Astrocyte (in vitro differentiated cells and primary cell): ENCODE results near the gene ARMCX1. TPM values are rescaled to one million over a fixed set of nuclear protein-coding genes. Genes with fewer than 3 reads are reported as not detected.

ENCODE experiments used
- DNase-seq: peaks from one replicate; pipeline ENCODE4 v3.0.0-alpha.2; 2010; ENCODE audit warnings: low read depth
- FAIRE-seq: peaks from 2 replicates; lab custom pipeline; 2011; peaks lifted over from hg19 to GRCh38; lab: Jason Lieb, UNC
- H2AFZ ChIP-seq: 2 replicates; pipeline ENCODE4 v1.6.0; 2012; ENCODE audit warnings: low read depth, low read length, inconsistent platforms
- H3K27ac ChIP-seq: 2 replicates; pipeline ENCODE4 v1.5.1; 2011; ENCODE audit warnings: low read depth, low read length, inconsistent platforms
- H3K27me3 ChIP-seq: 2 replicates; pipeline ENCODE4 v1.6.0; 2011; ENCODE audit warnings: low read length, inconsistent platforms; ENCODE audit not compliant: insufficient read depth
- H3K36me3 ChIP-seq: 2 replicates; pipeline ENCODE4 v1.5.1; 2011; ENCODE audit warnings: low read length, inconsistent platforms; ENCODE audit not compliant: insufficient read depth
- H3K4me1 ChIP-seq: 2 replicates; pipeline ENCODE4 v1.5.1; 2011; ENCODE audit warnings: low read length, inconsistent platforms; ENCODE audit not compliant: insufficient read depth
- H3K4me2 ChIP-seq: 2 replicates; pipeline ENCODE4 v1.6.0; 2012; ENCODE audit warnings: low read length, inconsistent platforms
- H3K4me3 ChIP-seq: 2 replicates; pipeline ENCODE4 v1.5.1; 2011; ENCODE audit warnings: low read depth, mild to moderate bottlenecking, low read length, inconsistent platforms; ENCODE audit not compliant: insufficient read depth
- H3K79me2 ChIP-seq: 2 replicates; pipeline ENCODE4 v1.6.0; 2012; ENCODE audit warnings: mild to moderate bottlenecking, low read length, inconsistent platforms; ENCODE audit not compliant: insufficient read depth
- H3K9ac ChIP-seq: 2 replicates; pipeline ENCODE4 v1.6.0; 2012; ENCODE audit warnings: mild to moderate bottlenecking, low read length, inconsistent platforms
- H3K9me3 ChIP-seq: 2 replicates; pipeline ENCODE4 v1.5.1; 2012; ENCODE audit warnings: low read depth, mild to moderate bottlenecking, low read length, inconsistent platforms; ENCODE audit not compliant: insufficient read depth
- H4K20me1 ChIP-seq: 2 replicates; pipeline ENCODE4 v1.6.0; 2012; ENCODE audit warnings: low read length, inconsistent platforms; ENCODE audit not compliant: insufficient read depth
- H3K27ac Mint-ChIP-seq: one replicate; pipeline ENCODE4 v1.8.0; 2021; ENCODE audit warnings: mild to moderate bottlenecking, mixed read lengths; ENCODE audit not compliant: unreplicated experiment
- H3K27me3 Mint-ChIP-seq: one replicate; pipeline ENCODE4 v1.8.0; 2021; ENCODE audit warnings: low read depth, mixed read lengths; ENCODE audit not compliant: unreplicated experiment
- H3K36me3 Mint-ChIP-seq: one replicate; pipeline ENCODE4 v1.8.0; 2021; ENCODE audit warnings: low read depth, mixed read lengths; ENCODE audit not compliant: unreplicated experiment
- H3K4me1 Mint-ChIP-seq: one replicate; pipeline ENCODE4 v1.8.0; 2021; ENCODE audit warnings: low read depth, mixed read lengths; ENCODE audit not compliant: unreplicated experiment
- H3K4me3 Mint-ChIP-seq: one replicate; pipeline ENCODE4 v1.8.0; 2021; ENCODE audit warnings: mild to moderate bottlenecking, moderate library complexity, mixed read lengths; ENCODE audit not compliant: unreplicated experiment
- H3K9me3 Mint-ChIP-seq: one replicate; pipeline ENCODE4 v1.8.0; 2021; ENCODE audit warnings: mild to moderate bottlenecking, mixed read lengths; ENCODE audit not compliant: unreplicated experiment
- CTCF ChIP-seq: IDR thresholded peaks from 2 replicates; pipeline ENCODE4 v1.5.1; 2011; ENCODE audit warnings: low read depth, mild to moderate bottlenecking, inconsistent platforms, low read length, moderate library complexity; ENCODE audit not compliant: insufficient read depth
- EZH2 ChIP-seq: IDR thresholded peaks from 2 replicates; pipeline ENCODE4 v1.6.1; 2012; ENCODE audit warnings: mild to moderate bottlenecking, low read length, inconsistent platforms; ENCODE audit not compliant: insufficient read depth
- total RNA-seq: library from RNA; stranded (reverse); gene quantifications from 2 replicates; pipeline ENCODE4 v1.2.1, GENCODE V29; 2021

The ARMCX1 gene
- total RNA-seq, 1 donor from 2014 or later, result 20.1 TPM

GRCh38 chrX:101539116-101539515 is 11.2 kb upstream of the ARMCX1 start:
- Histone ChIP-seq H3K4me2 (no peak overlapping the region), H3K9ac (no peak overlapping the region), H4K20me1 (no peaks in the 10 kb centered on the region), H3K4me1 (no peaks in the 10 kb centered on the region), H3K27me3 (no peaks in the 10 kb centered on the region), H3K79me2 (no peaks in the 10 kb centered on the region), H2AFZ (no peak overlapping the region), H3K36me3 (no peaks in the 10 kb centered on the region), H3K4me3 (no peak overlapping the region), H3K27ac (no peak overlapping the region), H3K9me3 (no peaks in the 10 kb centered on the region)
- Mint-ChIP-seq H3K4me3 (no peak overlapping the region), H3K36me3 (no peaks in the 10 kb centered on the region), H3K4me1 (no peaks in the 10 kb centered on the region), H3K27ac (no peak overlapping the region), H3K27me3 (no peaks in the 10 kb centered on the region), H3K9me3 (peaks cover 7% of the 10 kb centered on the region)
- DNase-seq, result no peak
- TF ChIP-seq CTCF (no peak), EZH2 (no peak)
- no peak for FAIRE-seq

- H3K36me3 Mint-ChIP-seq, result peaks cover 2% of the 10 kb centered on the region
- peak overlapping the region; percentile 93 for H3K27ac ChIP-seq
- no peaks in the 10 kb centered on the region for H3K36me3 ChIP-seq
- FAIRE-seq (no peak), DNase-seq (peak; percentile 20)
- no peaks in the 10 kb centered on the region for H3K27me3 Mint-ChIP-seq
- H3K4me1 ChIP-seq, result peaks cover 3% of the 10 kb centered on the region
- peak overlapping the region; percentile 97 for H3K4me2 ChIP-seq
- H3K9me3 Mint-ChIP-seq, result no peaks in the 10 kb centered on the region
- H3K27me3 ChIP-seq, result no peaks in the 10 kb centered on the region
- H2AFZ ChIP-seq, result peak overlapping the region; percentile 89
- TF ChIP-seq CTCF, result no peak
- no peak for TF ChIP-seq EZH2
- H3K4me1 Mint-ChIP-seq, result peaks cover 2% of the 10 kb centered on the region
- peak overlapping the region; percentile 80 for H3K27ac Mint-ChIP-seq
- peak overlapping the region; percentile 96 for H3K9ac ChIP-seq
- no peaks in the 10 kb centered on the region for H3K9me3 ChIP-seq
- H3K4me3 Mint-ChIP-seq, result peak overlapping the region; percentile 89
- peak overlapping the region; percentile 75 for H3K4me3 ChIP-seq
- H4K20me1 ChIP-seq, result no peaks in the 10 kb centered on the region
- H3K79me2 ChIP-seq, result peaks cover 5% of the 10 kb centered on the region
These were observed 518 bp downstream of the ARMCX1 start for GRCh38 chrX:101550751-101551379.

- H3K27me3 Mint-ChIP-seq, result no peaks in the 10 kb centered on the region
- H3K27ac Mint-ChIP-seq, result no peak overlapping the region
- no peak for DNase-seq
- TF ChIP-seq CTCF (no peak), EZH2 (no peak)
- H3K4me1 ChIP-seq, result peaks cover 3% of the 10 kb centered on the region
- H3K79me2 ChIP-seq, result peaks cover 5% of the 10 kb centered on the region
- H2AFZ ChIP-seq, result peak overlapping the region; percentile 73
- no peaks in the 10 kb centered on the region for H4K20me1 ChIP-seq
- peak overlapping the region; percentile 89 for H3K4me3 Mint-ChIP-seq
- peak overlapping the region; percentile 96 for H3K9ac ChIP-seq
- no peaks in the 10 kb centered on the region for H3K36me3 ChIP-seq
- H3K9me3 Mint-ChIP-seq, result no peaks in the 10 kb centered on the region
- no peaks in the 10 kb centered on the region for H3K27me3 ChIP-seq
- H3K27ac ChIP-seq, result no peak overlapping the region
- H3K4me3 ChIP-seq, result peak overlapping the region; percentile 75
- no peak for FAIRE-seq
- H3K36me3 Mint-ChIP-seq, result peaks cover 2% of the 10 kb centered on the region
- H3K4me1 Mint-ChIP-seq, result peaks cover 2% of the 10 kb centered on the region
- peak overlapping the region; percentile 97 for H3K4me2 ChIP-seq
- H3K9me3 ChIP-seq, result no peaks in the 10 kb centered on the region
These were observed 1.0 kb downstream of the ARMCX1 start for GRCh38 chrX:101551380-101551767.
